GM20431 (cell line): Measurements from ENCODE around the gene CHM.
"Not testable (repeated sequence)": the region's sequence is repeated elsewhere in the genome, so short reads cannot be mapped to it uniquely, and the experiment has no call there.

Experiments
- in situ Hi-C: fragments of 300-500 bp; cut with MseI, MboI; formaldehyde crosslinking; loops from one replicate; pipeline ENCODE4 v1.15.0; 2020; ENCODE audit warnings: low sequenced_read_pairs; ENCODE audit not compliant: unreplicated experiment

The CHM gene, protein sequence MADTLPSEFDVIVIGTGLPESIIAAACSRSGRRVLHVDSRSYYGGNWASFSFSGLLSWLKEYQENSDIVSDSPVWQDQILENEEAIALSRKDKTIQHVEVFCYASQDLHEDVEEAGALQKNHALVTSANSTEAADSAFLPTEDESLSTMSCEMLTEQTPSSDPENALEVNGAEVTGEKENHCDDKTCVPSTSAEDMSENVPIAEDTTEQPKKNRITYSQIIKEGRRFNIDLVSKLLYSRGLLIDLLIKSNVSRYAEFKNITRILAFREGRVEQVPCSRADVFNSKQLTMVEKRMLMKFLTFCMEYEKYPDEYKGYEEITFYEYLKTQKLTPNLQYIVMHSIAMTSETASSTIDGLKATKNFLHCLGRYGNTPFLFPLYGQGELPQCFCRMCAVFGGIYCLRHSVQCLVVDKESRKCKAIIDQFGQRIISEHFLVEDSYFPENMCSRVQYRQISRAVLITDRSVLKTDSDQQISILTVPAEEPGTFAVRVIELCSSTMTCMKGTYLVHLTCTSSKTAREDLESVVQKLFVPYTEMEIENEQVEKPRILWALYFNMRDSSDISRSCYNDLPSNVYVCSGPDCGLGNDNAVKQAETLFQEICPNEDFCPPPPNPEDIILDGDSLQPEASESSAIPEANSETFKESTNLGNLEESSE

DNA sequence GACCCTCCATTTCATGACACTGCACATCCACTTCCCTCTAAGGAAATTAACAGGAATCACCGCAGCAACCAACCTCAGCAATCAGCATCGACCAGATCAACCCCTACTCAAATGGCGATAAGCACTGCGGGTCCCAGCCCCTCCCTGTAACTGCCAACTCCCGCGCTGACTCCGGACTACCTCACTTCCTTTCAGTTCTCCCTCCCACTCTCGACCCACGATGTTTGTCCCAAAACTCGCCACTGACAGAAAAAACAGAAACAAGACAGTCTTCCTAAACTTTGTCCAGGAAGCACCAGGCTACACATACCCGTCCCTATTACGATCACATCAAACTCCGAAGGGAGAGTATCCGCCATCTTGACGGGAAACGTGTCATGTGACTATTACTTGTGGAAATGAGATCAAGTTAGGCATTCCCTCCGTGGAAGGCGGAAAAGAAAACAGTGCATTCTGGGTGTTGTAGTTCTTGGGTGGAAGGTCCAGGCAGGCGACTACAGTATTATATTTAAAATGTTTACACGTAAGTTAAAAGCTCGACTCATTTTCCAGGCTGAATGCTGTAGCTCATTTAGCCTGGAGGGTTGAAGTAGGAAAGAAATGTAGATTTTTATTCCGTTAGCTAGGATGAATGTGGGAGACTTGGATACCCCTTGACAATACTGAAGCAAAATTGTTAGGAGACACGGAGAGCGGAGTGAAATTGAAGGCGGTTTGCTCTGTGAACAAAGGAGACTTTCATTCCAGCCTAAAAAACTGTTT, at the start of gene CHM:
TSS of gene CHM (minus strand) at position 385 of the 762 bp plus-strand sequence. CDS start at position 359, 26 bp downstream.
- in situ Hi-C loops = no loop called here

DNA sequence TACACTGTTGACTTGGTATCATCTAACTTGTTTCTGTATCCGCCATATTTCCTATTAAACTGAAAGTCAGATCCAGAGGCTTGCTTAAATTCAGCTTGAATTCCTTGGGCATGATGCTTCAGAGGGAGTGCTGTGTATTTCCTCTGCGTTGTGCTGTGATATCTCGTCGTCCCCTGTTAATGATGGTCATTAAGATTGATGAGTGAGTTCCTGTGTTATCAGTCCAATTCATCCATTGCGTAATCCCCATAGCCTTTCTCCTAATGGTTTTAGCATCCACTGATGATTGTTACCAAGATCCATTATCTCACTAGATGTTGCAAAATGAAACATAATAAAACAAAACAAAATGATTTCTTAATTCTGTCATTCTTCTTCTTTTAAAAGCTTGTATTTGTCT, 31.3 kb upstream of the CHM start:
- in situ Hi-C loops = no loop called here

DNA sequence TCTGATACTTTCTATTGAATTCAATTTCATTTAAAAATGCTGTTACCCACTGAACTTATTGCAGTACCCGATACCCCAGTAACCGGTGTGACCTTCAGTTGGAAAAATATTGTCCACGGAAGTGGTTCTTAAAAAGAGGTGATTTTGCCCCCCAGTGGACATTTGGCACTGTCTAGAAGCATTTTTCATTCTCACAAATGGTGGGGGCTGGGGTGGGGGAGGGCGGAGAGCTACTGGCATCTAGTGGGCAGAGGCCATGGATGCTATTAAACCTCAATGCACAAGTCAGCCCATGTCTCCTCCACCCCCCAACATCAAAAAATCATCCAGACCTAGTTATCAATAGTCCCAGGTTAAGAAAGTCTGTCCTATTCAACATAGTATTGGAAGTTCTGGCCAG, 19.6 kb upstream of the CHM start:
- in situ Hi-C loops = loop anchor here (25.0 kb wide), 1 partner anchor 105 kb away; no protein-coding TSS in a partner anchor

DNA sequence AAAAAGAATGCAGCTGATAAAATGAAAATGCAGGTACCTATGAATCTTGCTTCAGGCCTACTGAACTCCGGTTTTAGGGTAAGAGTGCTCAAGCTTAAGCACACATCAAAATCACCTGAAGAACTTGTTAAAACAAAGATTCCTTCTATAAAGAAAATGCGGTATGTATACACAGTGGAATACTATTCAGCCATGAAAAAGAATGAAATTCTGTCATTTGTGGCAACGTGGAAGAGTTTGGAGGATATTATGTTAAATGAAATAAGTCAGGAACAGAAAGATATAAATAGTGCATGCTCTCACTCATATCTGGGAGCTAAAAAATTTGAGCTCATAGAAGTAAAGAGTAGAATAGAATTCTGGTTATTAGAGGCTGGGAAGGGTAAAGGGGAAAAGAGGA, 14.0 kb upstream of the CHM start:
- in situ Hi-C loops = loop anchor here (25.0 kb wide), 1 partner anchor 99 kb away; no protein-coding TSS in a partner anchor

DNA sequence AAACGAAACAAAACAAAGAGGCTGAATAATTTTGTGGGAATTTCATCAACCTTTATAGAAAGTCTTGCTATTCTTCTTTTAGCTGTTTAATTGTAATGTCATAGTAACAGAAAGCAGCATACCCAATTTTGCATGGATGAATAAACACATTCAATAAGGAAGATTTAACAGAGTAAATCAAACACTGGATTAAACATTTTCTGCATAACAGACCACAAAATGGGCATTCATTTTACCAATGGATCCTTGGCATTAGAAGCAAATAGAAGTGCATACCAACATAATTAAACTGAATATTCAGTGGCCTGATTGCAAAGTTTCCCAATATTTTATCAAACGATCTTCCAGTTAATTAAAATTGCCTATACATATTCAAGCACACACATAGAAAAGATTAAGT, 4.4 kb upstream of the CHM start:
- in situ Hi-C loops = loop anchor here (25.0 kb wide), 1 partner anchor 89 kb away; no protein-coding TSS in a partner anchor

DNA sequence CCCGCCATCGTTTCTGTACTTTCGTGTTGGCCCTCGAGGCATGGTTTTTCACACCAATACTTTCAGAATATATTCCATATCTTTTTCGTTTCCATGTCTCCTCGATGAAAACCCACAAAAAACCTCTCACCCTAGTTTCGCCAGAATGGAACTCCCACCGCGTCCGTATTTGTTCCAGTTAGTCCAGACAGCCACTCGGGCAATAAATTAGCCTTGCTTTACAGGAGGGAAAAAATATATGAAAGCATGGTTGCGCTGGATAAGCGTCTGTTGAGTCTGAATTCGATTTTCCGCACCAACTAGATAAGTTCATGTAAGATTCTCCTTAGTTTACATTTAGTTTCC, 550 bp upstream of the CHM start:
- in situ Hi-C loops = no loop called here

DNA sequence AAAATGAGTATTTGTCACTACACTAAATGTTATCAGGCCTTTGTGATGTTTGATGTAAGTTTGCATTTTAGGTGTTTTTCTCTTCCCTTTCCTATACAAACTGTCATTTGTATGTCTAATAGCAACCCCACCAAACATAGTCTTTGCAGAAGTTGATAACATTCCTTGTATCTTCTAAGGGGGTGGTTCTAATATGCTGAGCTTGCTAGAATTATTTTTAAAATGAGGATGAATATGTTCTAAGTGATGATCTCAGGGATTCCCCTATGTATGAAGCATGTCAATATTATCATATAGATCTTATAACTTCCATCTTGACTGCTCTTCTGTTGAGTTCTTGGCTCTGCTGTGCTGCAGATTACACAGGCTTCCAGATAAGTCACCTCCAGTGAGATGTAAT, 3.1 kb downstream of the CHM start:
- in situ Hi-C loops = no loop called here

DNA sequence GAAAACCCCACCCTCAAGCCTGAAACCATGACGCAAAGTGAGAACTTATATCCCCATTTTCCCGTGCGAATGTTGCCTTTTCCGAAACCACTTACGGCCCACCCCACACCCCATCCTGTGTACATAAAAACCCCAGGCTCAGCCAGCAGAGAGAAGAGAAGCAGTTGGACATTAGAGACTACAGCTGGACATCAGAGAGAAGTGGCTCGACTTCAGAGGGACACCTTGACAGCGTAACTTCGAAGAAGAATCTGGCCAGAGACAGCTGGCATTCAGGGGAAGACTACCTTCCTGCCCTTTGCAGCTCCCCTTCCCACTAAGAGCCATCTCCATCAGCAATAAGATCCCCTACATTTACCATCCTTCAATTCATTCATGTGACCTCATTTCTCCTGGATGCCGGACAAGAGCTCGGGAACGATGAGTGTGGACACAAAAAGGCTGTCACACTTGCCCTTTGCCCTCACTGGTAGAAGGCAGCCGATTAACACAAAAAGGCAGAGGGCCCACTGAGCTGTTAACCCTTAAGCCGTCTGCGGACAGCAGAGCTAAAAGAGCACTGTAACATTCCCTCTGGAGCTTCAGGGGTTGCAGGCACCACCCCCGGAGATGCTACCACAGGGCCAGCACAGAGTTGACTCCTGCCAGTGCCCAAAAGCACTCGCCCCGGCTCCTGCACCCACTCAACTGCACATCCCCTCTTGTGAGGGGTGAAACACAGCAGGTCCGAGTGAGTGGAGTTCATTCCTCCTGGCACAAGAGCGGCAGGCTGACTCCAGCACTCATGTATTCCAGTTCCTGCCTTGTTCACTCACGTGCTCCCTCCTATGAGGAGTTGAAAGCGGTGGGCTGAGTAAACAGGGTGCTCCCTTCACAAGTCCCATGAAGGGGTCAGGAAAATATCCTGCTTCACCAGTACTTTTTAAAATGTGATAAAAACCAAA, 7.5 kb downstream of the CHM start:
- in situ Hi-C loops = no loop called here

DNA sequence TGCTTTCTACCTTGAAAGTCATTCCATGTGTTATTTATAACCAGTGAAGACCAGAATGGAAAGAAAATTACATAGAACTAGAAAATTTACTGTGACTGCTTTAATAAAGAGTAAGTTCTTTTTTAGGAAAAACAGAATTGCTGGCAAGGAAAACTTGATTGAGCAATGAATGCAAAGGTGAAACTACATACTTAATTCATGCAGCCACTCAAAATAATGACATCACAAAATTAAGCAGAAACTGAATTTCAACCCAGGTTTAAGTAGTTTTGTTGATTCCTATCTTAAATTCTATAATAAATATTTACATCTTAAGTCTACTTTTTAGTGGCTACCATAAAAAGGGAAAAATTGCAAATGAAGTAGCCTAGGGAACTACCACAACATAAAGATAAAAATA, 14.0 kb downstream of the CHM start:
- in situ Hi-C loops = no loop called here

DNA sequence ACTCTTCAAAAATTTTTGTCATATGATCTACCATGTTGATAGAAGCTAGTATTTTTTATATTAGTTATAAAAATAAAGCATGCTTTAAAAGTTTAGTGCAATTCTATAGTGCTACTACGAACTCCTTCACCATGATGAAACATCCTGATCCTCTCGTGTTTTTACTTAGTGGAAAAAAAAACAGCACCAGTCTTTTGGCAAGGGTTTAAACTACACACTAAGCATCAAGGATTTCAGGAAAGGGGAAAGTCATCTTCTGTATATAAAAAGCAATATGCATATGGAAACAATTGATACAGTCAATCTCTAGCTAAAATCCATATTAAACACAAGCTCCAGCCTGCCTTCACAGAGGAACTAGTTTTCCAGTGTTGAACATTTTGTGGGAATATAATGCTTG, 18.7 kb downstream of the CHM start:
- in situ Hi-C loops = no loop called here

DNA sequence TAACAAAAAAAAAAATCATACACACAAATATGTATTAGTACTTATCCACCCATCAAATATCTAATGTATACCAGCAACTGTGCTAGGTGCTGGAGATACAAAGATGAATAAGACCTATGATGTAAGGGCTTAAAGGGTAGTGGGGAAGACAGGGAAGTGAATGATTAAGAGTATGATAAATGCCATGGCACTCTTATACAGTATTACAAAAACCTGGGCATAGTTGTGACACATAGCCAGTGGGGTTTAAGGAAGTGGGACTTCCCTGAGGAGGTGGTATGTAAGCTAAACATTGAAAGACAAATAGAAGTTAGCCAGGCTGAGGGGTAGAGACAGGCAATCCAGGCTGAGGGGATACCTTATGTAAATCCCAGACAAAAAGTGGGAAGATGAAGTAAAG, 23.5 kb downstream of the CHM start:
- in situ Hi-C loops = no loop called here

DNA sequence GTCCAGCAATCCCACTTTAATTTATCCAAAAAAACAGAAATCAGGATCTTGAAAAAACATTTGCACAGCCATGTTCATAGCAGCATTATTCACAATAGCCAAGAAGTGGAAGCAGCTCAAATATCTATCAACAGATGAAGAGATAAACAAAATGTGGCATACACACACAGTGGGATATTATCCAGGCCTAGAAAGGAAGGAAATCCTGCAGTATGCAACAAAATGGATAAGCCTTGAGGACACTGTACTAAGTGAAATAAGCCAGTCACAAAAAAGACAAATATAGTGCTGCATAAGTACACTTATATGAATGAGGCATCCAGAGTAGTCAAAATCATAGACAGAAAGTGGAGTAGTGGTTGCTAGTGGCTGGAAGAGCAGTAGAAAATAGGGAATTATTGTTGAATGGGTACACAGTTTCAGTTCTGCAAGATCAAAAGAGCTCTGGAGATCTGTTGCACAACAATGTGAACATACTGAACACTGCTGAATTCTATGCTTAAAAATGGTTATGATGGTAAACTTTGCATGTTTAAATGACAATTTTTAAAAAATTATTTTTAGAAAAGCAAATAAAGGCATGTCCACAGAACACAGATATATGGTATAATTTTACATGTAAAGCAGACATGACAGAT, 25.6 kb downstream of the CHM start:
- in situ Hi-C loops = no loop called here

DNA sequence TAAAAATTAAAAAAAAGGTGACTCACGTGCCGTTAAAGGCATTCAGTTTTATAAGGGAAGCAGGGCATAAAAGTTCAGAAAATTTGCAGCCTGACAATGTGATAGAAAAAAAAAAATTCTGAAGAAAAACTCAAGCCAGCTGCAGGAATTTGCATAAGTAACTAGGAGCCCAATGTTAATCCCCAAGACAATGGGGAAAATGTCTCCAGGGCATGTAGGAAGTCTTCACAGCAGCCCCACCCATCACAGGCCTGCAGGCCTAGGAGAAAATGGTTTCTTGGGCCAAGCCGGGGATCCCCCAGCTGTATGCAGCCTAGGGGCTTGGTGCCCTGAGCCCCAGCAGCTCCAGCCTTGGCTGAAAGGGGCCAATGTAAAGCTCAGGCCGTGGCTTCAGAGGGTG, 31.2 kb downstream of the CHM start:
- in situ Hi-C loops = no loop called here

DNA sequence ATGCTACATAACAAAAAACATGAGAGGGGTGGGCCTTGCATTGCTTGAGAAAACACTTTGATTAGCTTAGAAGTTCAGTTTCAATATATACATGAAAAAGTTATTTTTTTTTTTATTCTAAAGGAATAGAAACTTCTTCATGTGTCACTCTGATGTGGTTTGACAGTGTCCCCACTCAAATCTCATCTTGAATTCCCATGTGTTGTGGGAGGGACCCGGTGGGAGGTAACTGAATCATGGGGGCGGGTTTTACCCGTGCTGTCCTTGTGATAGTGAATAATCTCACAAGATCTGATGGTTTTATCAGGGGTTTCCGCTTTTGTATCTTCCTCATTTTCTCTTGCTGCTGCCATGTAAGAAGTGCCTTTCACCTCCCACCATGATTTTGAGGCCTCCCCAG, 32.4 kb downstream of the CHM start:
- in situ Hi-C loops = not testable (repeated sequence)

DNA sequence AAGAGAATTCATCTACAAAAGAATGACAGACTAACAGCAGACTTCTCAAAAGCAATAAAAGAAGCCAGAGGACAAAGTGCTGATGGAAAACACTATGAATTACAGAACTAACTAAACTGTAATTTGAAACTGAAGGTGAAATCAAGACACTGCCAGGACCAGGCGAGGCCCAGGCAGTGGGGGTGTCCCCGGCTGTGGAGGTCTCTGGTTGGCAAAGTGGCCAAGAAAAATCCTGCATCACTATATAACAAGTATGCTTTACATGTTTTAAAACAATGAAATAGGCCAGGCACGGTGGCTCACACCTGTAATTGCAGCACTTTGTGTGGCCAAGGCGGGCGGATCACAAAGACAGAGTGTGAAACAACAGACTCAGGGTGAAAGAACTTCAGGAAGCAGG, 32.9 kb downstream of the CHM start:
- in situ Hi-C loops = no loop called here

DNA sequence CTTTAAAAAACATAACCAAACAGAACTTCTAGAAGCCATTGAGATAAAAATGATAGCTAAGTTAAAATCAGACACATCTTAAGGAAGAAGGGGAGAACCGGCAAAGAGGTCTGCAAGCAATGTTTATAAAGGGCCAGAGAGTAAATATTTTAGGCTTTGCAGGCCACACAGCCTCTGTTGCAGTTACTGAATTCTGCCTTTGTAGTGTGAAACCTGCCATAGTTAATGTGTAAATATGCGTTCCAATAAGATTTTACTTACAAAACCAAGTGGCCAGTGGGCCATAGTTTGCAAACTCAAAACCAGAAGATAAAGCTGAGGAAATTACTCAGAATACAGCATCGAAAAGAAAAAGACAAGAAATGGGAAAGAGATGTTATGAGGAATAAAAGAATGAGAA, 33.6 kb downstream of the CHM start:
- in situ Hi-C loops = no loop called here

DNA sequence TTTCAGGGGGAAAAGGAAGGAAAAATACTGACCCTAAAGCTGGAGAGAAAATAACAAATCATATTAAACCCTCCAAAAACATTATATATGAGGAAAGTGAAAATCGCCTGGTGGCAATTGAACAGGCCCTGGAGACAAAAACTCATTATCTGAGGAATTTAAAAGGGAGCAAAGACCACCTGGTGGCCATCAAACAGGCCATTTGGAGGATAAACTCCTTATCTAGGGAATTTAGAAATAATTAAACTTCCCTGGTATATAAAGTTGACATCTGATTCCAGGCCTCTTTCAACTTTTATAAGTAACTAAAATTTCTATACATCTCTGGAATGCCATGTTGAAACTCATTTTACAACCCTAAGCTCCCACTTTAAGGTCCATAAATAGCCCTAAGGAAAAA, 35.2 kb downstream of the CHM start:
- in situ Hi-C loops = no loop called here

DNA sequence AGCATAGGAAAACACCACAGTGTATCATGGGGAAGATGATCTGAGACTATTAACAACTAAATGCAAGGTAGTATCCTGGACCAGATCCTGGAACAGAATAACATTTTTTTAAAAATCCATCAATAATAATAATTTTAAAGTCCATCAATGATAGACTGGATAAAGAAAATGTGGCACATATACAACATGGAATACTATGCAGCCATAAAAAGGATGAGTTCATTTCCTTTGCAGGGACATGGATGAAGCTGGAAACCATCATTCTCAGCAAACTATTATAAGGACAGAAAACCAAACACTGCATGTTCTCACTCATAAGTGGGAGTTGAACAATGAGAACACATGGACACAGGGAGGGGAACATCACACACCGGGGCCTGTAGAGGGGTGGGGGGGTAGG, 37.6 kb downstream of the CHM start:
- in situ Hi-C loops = not testable (repeated sequence)

DNA sequence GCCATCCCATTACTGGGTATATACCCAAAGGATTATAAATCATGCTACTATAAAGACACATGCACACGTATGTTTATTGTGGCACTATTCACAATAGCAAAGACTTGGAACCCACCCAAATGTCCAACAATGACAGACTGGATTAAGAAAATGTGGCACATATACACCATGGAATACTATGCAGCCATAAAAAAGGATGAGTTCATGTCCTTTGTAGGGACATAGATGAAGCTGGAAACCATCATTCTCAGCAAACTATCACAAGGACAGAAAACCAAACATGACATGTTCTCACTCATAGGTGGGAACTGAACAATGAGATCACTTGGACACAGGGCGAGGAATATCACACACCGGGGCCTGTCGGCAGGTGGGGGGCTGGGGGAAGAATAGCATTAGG, 39.5 kb downstream of the CHM start:
- in situ Hi-C loops = not testable (repeated sequence)
